ENCODE data around the gene BTN2A1. TPM values are rescaled to one million over a fixed set of nuclear protein-coding genes. Genes with fewer than 3 reads are reported as not detected.

BTN2A1 gene
- polyA plus RNA-seq, 1 of the 3 experiments (the other 2 are of a cell fraction), result 21.2 TPM

- TF ChIP-seq PBX3 (IDR thresholded peaks at IDR 0.05), result peak; percentile 71
- TF ChIP-seq GABPA (IDR thresholded peaks at IDR 0.05; ENCODE audit: low read depth), result no peak
- TF ChIP-seq CHD2 (IDR thresholded peaks at IDR 0.05; ENCODE audit: low read length, partially characterized antibody), result no peak
- TF ChIP-seq USF2 (IDR thresholded peaks at IDR 0.05; ENCODE audit: borderline replicate concordance, low read depth, low read length), result no peak
- TF ChIP-seq MEF2A (IDR thresholded peaks at IDR 0.05; ENCODE audit: borderline replicate concordance, low read depth), result no peak
- peak; percentile 14; the same call in 1 of the 2 replicates for TF ChIP-seq TCF12 (IDR thresholded peaks at IDR 0.05)
- TF ChIP-seq RAD21 (IDR thresholded peaks at IDR 0.05; ENCODE audit: low read length), result no peak
- TF ChIP-seq FOXJ3 (CRISPR knock-in tag; IDR thresholded peaks at IDR 0.05), result no peak
- peak; percentile 74; the same call in 1 of the 2 replicates for TF ChIP-seq YY1 (IDR thresholded peaks at IDR 0.05; ENCODE audit: low read depth)
- no peak for TF ChIP-seq EZH2phosphoT487 (IDR thresholded peaks at IDR 0.05; ENCODE audit: borderline replicate concordance, low read depth)
- TF ChIP-seq RXRA (IDR thresholded peaks at IDR 0.05; ENCODE audit: borderline replicate concordance, low read depth), result no peak
- no peak for TF ChIP-seq NFIC (IDR thresholded peaks at IDR 0.05; ENCODE audit: borderline replicate concordance)
- TF ChIP-seq POLR2AphosphoS5 (IDR thresholded peaks at IDR 0.05; ENCODE audit: low read depth, low read length), result peak; percentile 76
- TF ChIP-seq JUND (IDR thresholded peaks at IDR 0.05), result no peak
- 0 out of 2 replicates have a peak, but pooled peaks have one; percentile 48 for TF ChIP-seq TAF1 (IDR thresholded peaks at IDR 0.05; ENCODE audit: borderline replicate concordance, low read depth, low read length)
- TF ChIP-seq IRF3 (IDR thresholded peaks at IDR 0.05; ENCODE audit: low read depth, low read length), result no peak; the same call in 1 of the 2 replicates
- TF ChIP-seq RFX5 (IDR thresholded peaks at IDR 0.05; ENCODE audit: low read length), result peak; percentile 99
- TF ChIP-seq EP300 (IDR thresholded peaks at IDR 0.05; ENCODE audit: borderline replicate concordance in 1 of 2, low read depth in 1 of 2, low read length in 1 of 2), result no peak; a peak in 1 of 4 replicates
- TF ChIP-seq SMC3 (IDR thresholded peaks at IDR 0.05; ENCODE audit: low read depth, low read length), result no peak; the same call in 1 of the 2 replicates
- no peak for TF ChIP-seq TEAD4 (IDR thresholded peaks at IDR 0.05; ENCODE audit: borderline replicate concordance, insufficient read depth)
- peak; percentile 5; the same call in 1 of the 2 replicates for TF ChIP-seq RCOR1 (IDR thresholded peaks at IDR 0.05; ENCODE audit: low read length)
- peak; percentile 60 for TF ChIP-seq MXI1 (IDR thresholded peaks at IDR 0.05; ENCODE audit: low read depth, low read length)
- no peak for TF ChIP-seq ELF1 (IDR thresholded peaks at IDR 0.05)
- peak; percentile 79; the same call in 1 of the 2 replicates for TF ChIP-seq FOXM1 (IDR thresholded peaks at IDR 0.05; ENCODE audit: low read depth)
Measured at GRCh38 chr6:26473758-26474438, 16.1 kb downstream of the BTN2A1 start (continued).
